Heart left ventricle (tissue), 16 donors: ENCODE data around the gene TACSTD2. TPM values are rescaled to one million over a fixed set of nuclear protein-coding genes. Genes with fewer than 3 reads are reported as not detected.

Experiments
- ATAC-seq, 4 donors: fragments of 200-7000 bp; cut with Tn5 transposase; one replicate each; pipeline ENCODE4 v1.9.1; 2020 to 2022; ENCODE audit warnings: moderate library complexity in 4 of 4, mild to moderate bottlenecking in 3 of 4, moderate number of reproducible peaks in 1 of 4
- DNase-seq, 5 donors: peaks; one replicate each; pipeline ENCODE4 v3.0.0-alpha.2; 2020
- H3K27ac ChIP-seq, 12 donors: fragments of 200-600 bp; sonication (generic) in 4 of 12; one replicate each; pipeline versions ENCODE4 v1.5.0 to v1.8.0; 2016 to 2022; ENCODE audit warnings: mild to moderate bottlenecking in 2 of 12
- H3K27me3 ChIP-seq, 9 donors: fragments of 200-600 bp; sonication (generic) in 2 of 9; one replicate each; pipeline versions ENCODE4 v1.5.1 to v1.8.0; 2016 to 2022; ENCODE audit warnings: mild to moderate bottlenecking in 3 of 9
- H3K36me3 ChIP-seq, 9 donors: fragments of 200-600 bp; sonication (generic) in 2 of 9; one replicate each; pipeline versions ENCODE4 v1.5.0 to v1.8.0; 2018 to 2022; ENCODE audit warnings: mild to moderate bottlenecking in 2 of 9
- H3K4me1 ChIP-seq, 12 donors: fragments of 200-600 bp; sonication (generic) in 4 of 12; one replicate each; pipeline versions ENCODE4 v1.5.0 to v1.8.0; 2016 to 2022; ENCODE audit warnings: mild to moderate bottlenecking in 3 of 12
- H3K4me3 ChIP-seq, 12 donors: fragments of 200-600 bp; sonication (generic) in 4 of 12; one replicate each; pipeline versions ENCODE4 v1.5.0 to v1.8.0; 2017 to 2022; ENCODE audit warnings: mild to moderate bottlenecking in 9 of 12, moderate library complexity in 4 of 12
- H3K9me3 ChIP-seq, 12 donors: fragments of 200-600 bp; sonication (generic) in 4 of 12; one replicate each; pipeline versions ENCODE4 v1.5.0 to v1.8.0; 2016 to 2022; ENCODE audit warnings: mild to moderate bottlenecking in 1 of 12
- CTCF ChIP-seq, 12 donors: fragments of 200-600 bp; sonication (generic) in 4 of 12; IDR thresholded peaks; one replicate each; pipeline versions ENCODE4 v1.5.0 to v1.8.0; 2018 to 2022; ENCODE audit warnings: antibody characterized with exemption in 12 of 12, mild to moderate bottlenecking in 5 of 12
- POLR2A ChIP-seq, 2 donors: fragments of 450-650 bp; IDR thresholded peaks; one replicate each; pipeline ENCODE4 v1.6.1; 2017; ENCODE audit warnings: antibody characterized with exemption in 2 of 2, mild to moderate bottlenecking in 2 of 2, moderate library complexity in 2 of 2
- WGBS, 4 donors: extraction: QIAGEN DNeasy Blood & Tissue Kit in 2 of 4; methylation state at CpG; one replicate each; pipeline versions ENCODE4 v1.1.5 to v1.1.7; 2013 to 2018; 5-methylcytosine and 5-hydroxymethylcytosine counted together
- intact Hi-C, 10 donors: fragments of 100-400 bp; cut with DNase I; formaldehyde crosslinking; loops; one replicate each; pipeline versions ENCODE4 v1.11.1 to v1.14.2; 2022
- polyA plus RNA-seq, 2 donors: library from polyadenylated mRNA; stranded (reverse); fragments of 200-250 nt; gene quantifications; one replicate each; pipeline ENCODE4 v1.2.3, GENCODE V29; 2013
- total RNA-seq, 9 donors: library from RNA; depleted of rRNA in 2 of 9; stranded (reverse); fragments of >200 nt in 2 of 9; fragmentation: NEBNext Ultra II Directional in 3 of 9; extraction: Animal tissue kit (Norgen Biotek cat#: 25700) in 3 of 9; gene quantifications; one replicate each; pipeline versions ENCODE4 v1.1.0 to v1.2.4, GENCODE V29; 2016 to 2023
- donor health status: ischemic (EF 13 %, LVEDD 7.1; RV severe dilation, severe dysfunction).
- donor health status: healthy with polysubstance abuse.
- donor health status: DM: no; HTN: yes; CAD: no.
- donor health status: DM: no; HTN: no; CAD: no.
- donor health status: ischemic (EF 25% LVEDD 6.9; RV normal size, moderate dysfunction).
- donor health status: ischemic (EF 25% LVEDD 5.7; RV mildly dilated, moderate dysfunction).
- donor health status: healthy.
- donor health status: DM: yes; HTN: yes; CAD: no.
- donor health status: ischemic (EF 35%, LVEDD 5.7; RV mildly dilated, moderate dysfunction).
- donor health status: nonischemic (EF 11% LVEDD 7.7; RV severe dilation, severe dysfunction).
- donor health status: DM: yes; HTN: yes; CAD: no.
- donor health status: PGD.
- donor health status: ischemic (EF 29% LVEDD 5.4; RV normal size, mild dysfunction).
- donor health status: nonischemic (EF 23%, LVEDD 6.1; RV moderate dilation, normal function).

The TACSTD2 gene
- total and polyA plus RNA-seq, 11 donors = 0.11 to 0.75 (median 0.15) TPM; not detected in 4

- ATAC-seq = no peak
- TF ChIP-seq CTCF (IDR thresholded peaks at IDR 0.05) = no peak
- no peak for TF ChIP-seq POLR2A (IDR thresholded peaks at IDR 0.05)
- Histone ChIP-seq H3K9me3 (no peaks in the 10 kb centered on the region), H3K27me3 (peaks cover 15 to 81% (median 47%) of the 10 kb centered on the region in 9 donors), H3K4me3 (no peak overlapping the region), H3K36me3 (no peaks in the 10 kb centered on the region), H3K27ac (no peak overlapping the region), H3K4me1 (peaks cover 0 to 18% (median 9%) of the 10 kb centered on the region in 12 donors)
- DNase-seq = no peak
- intact Hi-C loops = no loop called here
- 85 to 98% (median 90%) methylated on average over 2 of the region's 2 CpGs for WGBS, 4 donors
These were observed 2.2 kb downstream of the TACSTD2 start for GRCh38 chr1:58574816-58575215.

GRCh38 chr1:58573705-58574591 lies 3.1 kb downstream of the TACSTD2 start:
- ATAC-seq = peak in 1 of 4 donors; percentile 10
- no peak for DNase-seq
- intact Hi-C loops = no loop called here
- peaks cover 0 to 18% (median 9%) of the 10 kb centered on the region in 12 donors for H3K4me1 ChIP-seq
- 65 to 68% (median 68%) methylated on average over 4 of the region's 4 CpGs for WGBS, 4 donors
- TF ChIP-seq CTCF (IDR thresholded peaks at IDR 0.05) = no peak
- no peak for TF ChIP-seq POLR2A (IDR thresholded peaks at IDR 0.05)
- H3K9me3 ChIP-seq = no peaks in the 10 kb centered on the region
- no peak overlapping the region for H3K27ac ChIP-seq
- peaks cover 15 to 81% (median 43%) of the 10 kb centered on the region in 9 donors for H3K27me3 ChIP-seq
- H3K4me3 ChIP-seq = no peak overlapping the region
- H3K36me3 ChIP-seq = no peaks in the 10 kb centered on the region

GRCh38 chr1:58573138-58573537 lies 3.9 kb downstream of the TACSTD2 start:
- H3K9me3 ChIP-seq = no peaks in the 10 kb centered on the region
- H3K36me3 ChIP-seq = no peaks in the 10 kb centered on the region
- H3K27me3 ChIP-seq = peaks cover 15 to 81% (median 43%) of the 10 kb centered on the region in 9 donors
- no peak overlapping the region for H3K4me3 ChIP-seq
- DNase-seq = no peak
- WGBS, 4 donors = 33 to 63% (median 61%) methylated on average over 2 of the region's 2 CpGs
- H3K27ac ChIP-seq = no peak overlapping the region
- TF ChIP-seq POLR2A (IDR thresholded peaks at IDR 0.05) (no peak), CTCF (IDR thresholded peaks at IDR 0.05) (no peak)
- no peak for ATAC-seq
- intact Hi-C loops = no loop called here
- peaks cover 0 to 18% (median 9%) of the 10 kb centered on the region in 12 donors for H3K4me1 ChIP-seq

GRCh38 chr1:58572690-58573089 lies 4.4 kb downstream of the TACSTD2 start:
- 52 to 69% (median 59%) methylated on average over 2 of the region's 2 CpGs for WGBS, 4 donors
- Histone ChIP-seq H3K4me3 (no peak overlapping the region), H3K36me3 (no peaks in the 10 kb centered on the region), H3K9me3 (no peaks in the 10 kb centered on the region), H3K27ac (no peak overlapping the region), H3K27me3 (peaks cover 15 to 80% (median 40%) of the 10 kb centered on the region in 9 donors), H3K4me1 (peaks cover 0 to 18% (median 9%) of the 10 kb centered on the region in 12 donors)
- ATAC-seq = no peak
- TF ChIP-seq POLR2A (IDR thresholded peaks at IDR 0.05) (no peak), CTCF (IDR thresholded peaks at IDR 0.05) (no peak)
- no peak for DNase-seq
- intact Hi-C loops = no loop called here
